Effector memory CD8-positive, alpha-beta T cell (primary cell): ENCODE measurements around the gene ELFN1.

ENCODE experiments used
- ATAC-seq: fragments of 150-1000 bp; cut with Tn5 transposase; replicated peaks from 2 replicates; pipeline ENCODE4 v1.10.0; 2021; ENCODE audit warnings: mild to moderate bottlenecking, moderate library complexity
- DNase-seq, 3 experiments: peaks; one replicate each; pipeline ENCODE4 v3.0.0; 2021
- H3K27ac Mint-ChIP-seq, 2 donors: one replicate each; pipeline ENCODE4 v1.8.0; 2022; ENCODE audit warnings: mild to moderate bottlenecking in 2 of 2, mixed read lengths in 2 of 2, moderate library complexity in 2 of 2
- H3K27me3 Mint-ChIP-seq, 2 donors: one replicate each; pipeline ENCODE4 v1.8.0; 2022; ENCODE audit warnings: mixed read lengths in 2 of 2
- H3K36me3 Mint-ChIP-seq: one replicate; pipeline ENCODE4 v1.8.0; 2022; ENCODE audit warnings: mild to moderate bottlenecking, moderate library complexity, mixed read lengths; ENCODE audit not compliant: insufficient read depth
- H3K4me1 Mint-ChIP-seq, 2 donors: one replicate each; pipeline ENCODE4 v1.8.0; 2022; ENCODE audit warnings: low read depth in 2 of 2, mixed read lengths in 2 of 2
- H3K4me3 Mint-ChIP-seq, 2 donors: one replicate each; pipeline ENCODE4 v1.8.0; 2022; ENCODE audit warnings: mild to moderate bottlenecking in 2 of 2, mixed read lengths in 2 of 2, moderate library complexity in 2 of 2
- H3K9me3 Mint-ChIP-seq, 2 donors: one replicate each; pipeline ENCODE4 v1.8.0; 2022; ENCODE audit warnings: mixed read lengths in 2 of 2

ELFN1 gene

DNA sequence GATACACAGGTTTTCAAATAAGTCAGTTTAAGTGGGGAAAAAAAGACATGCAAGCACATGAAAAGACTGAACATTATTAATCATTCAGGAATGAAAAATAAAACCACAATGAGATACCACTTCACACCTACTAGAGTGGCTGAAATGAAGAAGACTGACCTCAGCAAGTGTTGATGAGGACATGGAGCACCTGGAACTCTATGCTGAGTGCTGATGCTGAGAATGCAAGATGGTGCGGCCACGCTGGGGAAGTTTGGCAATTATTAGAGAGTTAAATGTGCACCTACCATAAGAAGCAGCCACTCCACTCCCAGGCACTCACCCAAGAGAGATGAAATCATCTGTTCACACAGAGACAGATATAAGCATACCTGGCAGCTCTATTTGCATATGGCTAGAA, 32.9 kb upstream of the ELFN1 start:
- no peak overlapping the region for H3K4me3 Mint-ChIP-seq
- H3K27me3 Mint-ChIP-seq: peaks cover 13 to 43% of the 10 kb centered on the region in 2 donors
- H3K36me3 Mint-ChIP-seq: no peaks in the 10 kb centered on the region
- DNase-seq: no peak
- peaks cover 0 to 7% of the 10 kb centered on the region in 2 donors for H3K9me3 Mint-ChIP-seq
- H3K4me1 Mint-ChIP-seq: no peaks in the 10 kb centered on the region
- ATAC-seq: no peak
- H3K27ac Mint-ChIP-seq: no peak overlapping the region

DNA sequence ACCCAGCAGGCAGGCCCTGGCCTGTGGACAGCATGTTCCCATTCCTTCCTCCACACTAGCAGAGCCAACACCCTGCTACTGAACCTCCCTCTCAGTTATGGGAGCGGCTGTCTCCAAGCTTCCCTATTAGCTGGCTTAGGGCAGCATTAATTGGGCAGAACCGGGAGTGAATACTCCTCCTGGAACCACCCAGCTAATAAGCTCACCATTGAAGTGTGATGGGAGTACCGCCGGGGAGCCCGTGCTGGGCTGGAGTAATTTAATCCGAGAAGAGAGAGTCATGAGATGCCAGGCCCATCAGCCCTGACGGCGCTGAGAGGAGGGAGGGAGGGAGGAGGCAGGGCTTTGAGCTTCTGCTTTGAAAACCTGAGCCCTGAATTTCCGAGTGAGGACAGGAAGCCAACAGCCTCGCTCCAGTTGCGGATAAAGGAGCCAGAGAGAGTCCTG, 31.8 kb upstream of the ELFN1 start:
- Mint-ChIP-seq H3K27ac (no peak overlapping the region), H3K27me3 (peaks cover 8 to 41% of the 10 kb centered on the region in 2 donors), H3K4me3 (no peak overlapping the region), H3K4me1 (no peaks in the 10 kb centered on the region), H3K36me3 (no peaks in the 10 kb centered on the region), H3K9me3 (peaks cover 0 to 7% of the 10 kb centered on the region in 2 donors)
- ATAC-seq (no peak), DNase-seq (no peak)

DNA sequence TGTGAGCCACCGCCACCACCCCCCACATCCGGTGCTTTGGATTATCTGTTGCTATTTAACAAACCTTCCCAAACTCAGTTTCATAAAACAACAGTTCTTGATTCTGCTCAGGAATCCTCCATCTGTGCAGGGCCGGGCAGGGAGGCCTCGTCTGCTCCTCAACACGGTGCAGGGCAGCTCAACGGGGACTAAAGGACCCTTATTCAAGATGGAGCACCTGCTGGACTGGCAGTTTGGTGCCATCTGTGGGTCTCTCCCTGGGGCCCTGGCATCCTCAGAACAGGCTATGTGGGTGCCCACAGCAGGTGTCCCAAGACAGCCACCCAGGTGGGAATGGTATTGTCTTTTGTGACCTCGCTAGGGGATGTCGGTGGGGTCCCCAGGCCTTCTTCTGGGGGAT, 31.0 kb upstream of the ELFN1 start:
- no peaks in the 10 kb centered on the region for H3K4me1 Mint-ChIP-seq

DNA sequence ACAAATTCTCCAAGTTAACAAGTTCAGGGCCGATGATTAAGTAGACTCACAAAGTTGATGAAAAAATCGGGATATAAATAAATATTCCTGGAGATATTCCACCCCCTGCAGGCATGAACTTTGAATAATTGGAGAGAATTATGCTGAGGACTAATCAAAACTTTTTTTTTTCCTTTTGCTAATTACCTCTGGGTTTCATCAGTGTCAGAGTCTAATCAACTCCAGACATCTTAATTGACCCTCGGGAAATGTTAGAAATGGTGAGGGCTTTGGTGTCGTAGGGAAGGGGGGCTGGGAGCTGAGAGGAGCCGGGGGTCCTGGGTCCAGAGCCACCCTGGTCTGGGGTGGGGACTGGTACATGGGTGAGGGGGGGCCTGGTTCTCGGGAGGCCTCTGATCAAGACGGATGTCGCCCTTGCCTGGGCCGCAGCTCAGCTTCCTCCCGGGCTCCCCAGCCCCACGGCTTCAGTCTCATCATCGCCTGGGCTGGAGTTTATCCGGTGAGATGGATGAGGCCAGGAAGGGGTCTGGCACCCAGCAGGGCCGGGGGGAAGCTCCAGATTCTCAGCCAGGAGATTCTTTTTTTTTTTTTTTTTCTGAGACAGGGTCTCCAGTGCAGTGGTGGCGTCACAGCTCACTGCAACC, 30.4 kb upstream of the ELFN1 start:
- DNase-seq: no peak
- Mint-ChIP-seq H3K9me3 (peaks cover 0 to 1% of the 10 kb centered on the region in 2 donors), H3K27ac (no peak overlapping the region), H3K27me3 (peaks cover 8 to 41% of the 10 kb centered on the region in 2 donors), H3K36me3 (no peaks in the 10 kb centered on the region), H3K4me3 (no peak overlapping the region), H3K4me1 (no peaks in the 10 kb centered on the region)
- no peak for ATAC-seq

More for the DNA sequence above, 31.0 kb upstream of the ELFN1 start:
- ATAC-seq: no peak
- Mint-ChIP-seq H3K27ac (no peak overlapping the region), H3K36me3 (no peaks in the 10 kb centered on the region), H3K4me3 (no peak overlapping the region), H3K27me3 (peaks cover 8 to 41% of the 10 kb centered on the region in 2 donors), H3K9me3 (peaks cover 0 to 7% of the 10 kb centered on the region in 2 donors)
- DNase-seq: no peak

DNA sequence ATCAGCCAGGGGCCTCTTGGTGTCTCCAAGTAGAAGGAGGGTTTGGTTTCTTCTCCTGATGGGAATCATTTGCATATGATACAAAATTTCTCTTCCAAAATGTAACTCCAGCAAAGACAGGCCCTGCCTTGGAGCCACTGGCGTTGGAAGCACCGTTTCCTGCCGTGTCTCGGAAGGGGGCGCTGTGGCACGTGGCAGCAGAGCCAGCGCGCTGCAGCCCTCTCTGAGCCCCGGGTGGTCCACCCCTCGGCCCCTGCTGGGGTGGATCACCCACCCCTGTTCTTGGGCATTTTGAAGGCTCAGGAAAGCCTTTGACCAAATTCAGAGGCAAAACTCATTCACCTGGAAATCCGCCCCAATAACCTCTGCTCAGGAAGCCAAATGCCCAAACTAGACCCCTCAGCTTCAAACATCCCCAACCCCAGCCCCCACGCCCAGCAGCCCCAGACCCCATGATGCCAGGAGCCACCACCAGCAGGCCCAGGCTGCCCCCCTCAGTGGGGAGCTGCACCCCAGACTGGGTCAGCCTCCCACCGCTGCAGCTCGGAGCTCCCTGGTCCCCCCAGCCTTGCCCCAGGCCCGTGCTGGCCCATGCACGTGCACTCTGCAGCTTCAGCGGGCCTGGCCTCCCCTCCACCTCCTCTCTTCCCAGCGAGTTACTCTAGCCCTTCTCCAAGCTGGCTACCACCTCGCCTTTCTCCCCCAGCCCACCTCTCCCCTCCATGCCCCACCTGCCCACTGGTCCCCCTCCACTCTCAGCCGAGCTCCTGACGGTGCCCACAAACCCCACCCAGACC, 29.5 kb upstream of the ELFN1 start:
- no peak for ATAC-seq
- Mint-ChIP-seq H3K27ac (no peak overlapping the region), H3K9me3 (no peaks in the 10 kb centered on the region), H3K36me3 (no peaks in the 10 kb centered on the region), H3K27me3 (peaks cover 8 to 46% of the 10 kb centered on the region in 2 donors), H3K4me3 (no peak overlapping the region), H3K4me1 (no peaks in the 10 kb centered on the region)
- no peak for DNase-seq

DNA sequence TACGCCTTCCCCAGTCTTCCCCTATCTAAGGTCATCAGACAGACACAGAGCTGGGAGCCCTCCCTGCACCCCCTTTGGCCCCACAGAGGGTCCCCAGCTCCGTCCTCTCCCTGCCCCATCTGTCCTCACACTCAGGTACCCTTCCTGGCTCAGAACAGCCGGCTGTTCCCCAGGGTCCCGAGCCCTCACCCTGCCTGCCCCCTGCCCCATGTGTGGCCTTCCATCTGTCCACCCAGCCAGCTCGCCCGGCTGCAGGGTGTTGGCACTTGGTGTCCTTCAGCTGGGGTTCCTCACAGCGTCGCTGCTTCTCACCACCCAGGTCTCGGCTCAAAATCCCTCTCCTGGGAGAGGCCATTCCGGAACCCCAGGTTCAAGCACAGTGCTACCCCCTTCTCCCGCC, 28.9 kb upstream of the ELFN1 start:
- Mint-ChIP-seq H3K4me3 (no peak overlapping the region), H3K27ac (no peak overlapping the region), H3K4me1 (no peaks in the 10 kb centered on the region), H3K9me3 (no peaks in the 10 kb centered on the region), H3K27me3 (peaks cover 8 to 50% of the 10 kb centered on the region in 2 donors), H3K36me3 (no peaks in the 10 kb centered on the region)
- DNase-seq (no peak), ATAC-seq (no peak)

DNA sequence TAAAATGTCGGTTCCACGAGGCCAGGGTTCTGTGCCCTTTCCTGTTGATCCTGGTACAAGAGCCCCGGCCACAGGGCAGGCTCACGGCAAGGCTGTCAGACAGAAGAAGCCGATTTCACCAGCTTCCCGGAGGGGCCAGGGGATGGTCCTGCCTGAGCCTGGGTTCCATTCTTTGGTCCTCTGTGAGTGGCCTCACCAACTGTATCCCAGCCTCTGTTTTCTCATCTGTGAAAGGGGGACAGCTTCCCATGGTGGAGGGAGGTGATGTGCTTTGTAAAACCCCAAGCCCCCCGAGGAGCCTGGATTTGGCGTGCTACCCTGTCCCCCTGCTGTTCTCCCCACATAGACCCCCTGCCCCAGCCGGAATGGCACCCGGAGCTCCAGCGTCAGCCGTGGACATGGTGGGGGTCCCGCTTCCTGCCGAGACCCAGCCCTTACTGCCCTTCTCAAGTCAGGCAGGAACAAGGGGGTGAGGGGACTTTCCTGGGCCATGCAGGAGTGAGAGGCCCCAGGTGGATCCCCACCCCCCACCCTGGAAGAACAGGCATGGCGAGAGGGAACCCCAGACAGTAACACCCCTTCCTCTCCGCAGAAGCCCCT, 28.3 kb upstream of the ELFN1 start:
- no peaks in the 10 kb centered on the region for H3K9me3 Mint-ChIP-seq
- no peaks in the 10 kb centered on the region for H3K4me1 Mint-ChIP-seq
- no peaks in the 10 kb centered on the region for H3K36me3 Mint-ChIP-seq
- ATAC-seq: no peak
- no peak overlapping the region for H3K4me3 Mint-ChIP-seq
- H3K27me3 Mint-ChIP-seq: peaks cover 8 to 56% of the 10 kb centered on the region in 2 donors
- no peak for DNase-seq
- H3K27ac Mint-ChIP-seq: no peak overlapping the region

DNA sequence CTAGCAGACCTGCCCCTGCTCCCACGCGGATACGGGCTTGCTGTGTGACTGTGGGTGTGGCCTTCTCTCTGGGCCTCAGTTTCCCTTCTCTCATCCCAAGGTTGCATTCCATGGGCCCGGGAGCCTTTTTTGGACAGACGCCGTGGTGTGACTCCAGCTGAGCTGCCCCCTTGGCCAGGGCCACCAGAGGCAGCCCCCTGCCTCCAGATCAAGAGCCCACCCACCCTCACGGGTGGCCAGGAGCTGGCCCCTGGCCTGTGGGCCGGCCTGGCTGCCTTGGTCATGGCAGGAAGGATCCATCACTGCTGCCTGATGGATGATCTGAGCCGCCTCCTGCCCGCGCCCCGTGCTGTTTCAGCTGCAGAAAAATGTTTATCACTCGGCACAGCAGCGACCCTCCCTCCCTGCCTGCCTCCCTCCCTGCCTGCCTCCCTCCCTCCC, 27.8 kb upstream of the ELFN1 start:
- H3K27me3 Mint-ChIP-seq: peaks cover 8 to 61% of the 10 kb centered on the region in 2 donors
- no peak for DNase-seq
- no peak for ATAC-seq
- no peak overlapping the region for H3K27ac Mint-ChIP-seq
- no peaks in the 10 kb centered on the region for H3K9me3 Mint-ChIP-seq
- no peaks in the 10 kb centered on the region for H3K36me3 Mint-ChIP-seq
- H3K4me3 Mint-ChIP-seq: no peak overlapping the region
- no peaks in the 10 kb centered on the region for H3K4me1 Mint-ChIP-seq

DNA sequence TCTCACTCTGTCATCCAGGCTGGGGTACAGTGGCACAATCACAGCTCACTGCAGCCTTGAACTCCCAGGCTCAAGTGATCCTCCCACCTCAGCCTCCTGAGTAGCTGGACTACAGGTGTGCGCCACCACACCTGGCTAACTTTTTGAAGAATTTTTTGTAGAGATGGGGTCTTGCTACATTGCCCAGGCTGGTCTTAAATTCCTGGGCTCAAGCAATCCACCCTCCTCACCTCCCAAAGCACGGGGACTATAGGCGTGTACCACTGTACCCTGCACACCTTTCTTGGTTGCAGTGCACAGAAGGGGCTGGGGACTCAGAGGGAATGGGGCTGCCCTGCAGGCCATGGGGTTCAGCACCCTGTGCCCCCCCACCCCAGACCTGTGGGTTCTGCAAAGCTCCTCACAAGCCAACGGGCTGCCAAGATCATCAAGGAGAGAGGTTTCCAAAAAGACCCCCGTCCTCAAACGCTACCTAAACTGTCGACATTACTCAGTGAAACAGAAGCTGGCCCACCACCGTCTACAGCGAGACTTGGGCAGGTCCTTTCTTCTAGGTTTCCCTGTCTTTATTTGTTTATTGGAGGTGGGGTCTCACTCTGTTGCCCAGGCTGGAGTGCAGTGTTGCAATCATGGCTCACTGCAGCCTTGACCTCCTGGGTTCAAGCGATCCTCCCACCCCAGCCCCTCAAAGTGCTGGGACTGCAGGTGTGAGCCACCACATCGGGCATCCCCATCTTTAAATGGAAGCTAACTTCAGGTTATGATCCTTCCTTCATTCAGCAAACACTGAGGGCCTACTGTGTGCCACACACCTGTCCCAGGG, 26.6 kb upstream of the ELFN1 start:
- DNase-seq (no peak), ATAC-seq (no peak)
- H3K4me3 Mint-ChIP-seq: no peak overlapping the region
- H3K9me3 Mint-ChIP-seq: no peaks in the 10 kb centered on the region
- H3K27me3 Mint-ChIP-seq: peaks cover 14 to 72% of the 10 kb centered on the region in 2 donors
- H3K36me3 Mint-ChIP-seq: no peaks in the 10 kb centered on the region
- no peaks in the 10 kb centered on the region for H3K4me1 Mint-ChIP-seq
- no peak overlapping the region for H3K27ac Mint-ChIP-seq

DNA sequence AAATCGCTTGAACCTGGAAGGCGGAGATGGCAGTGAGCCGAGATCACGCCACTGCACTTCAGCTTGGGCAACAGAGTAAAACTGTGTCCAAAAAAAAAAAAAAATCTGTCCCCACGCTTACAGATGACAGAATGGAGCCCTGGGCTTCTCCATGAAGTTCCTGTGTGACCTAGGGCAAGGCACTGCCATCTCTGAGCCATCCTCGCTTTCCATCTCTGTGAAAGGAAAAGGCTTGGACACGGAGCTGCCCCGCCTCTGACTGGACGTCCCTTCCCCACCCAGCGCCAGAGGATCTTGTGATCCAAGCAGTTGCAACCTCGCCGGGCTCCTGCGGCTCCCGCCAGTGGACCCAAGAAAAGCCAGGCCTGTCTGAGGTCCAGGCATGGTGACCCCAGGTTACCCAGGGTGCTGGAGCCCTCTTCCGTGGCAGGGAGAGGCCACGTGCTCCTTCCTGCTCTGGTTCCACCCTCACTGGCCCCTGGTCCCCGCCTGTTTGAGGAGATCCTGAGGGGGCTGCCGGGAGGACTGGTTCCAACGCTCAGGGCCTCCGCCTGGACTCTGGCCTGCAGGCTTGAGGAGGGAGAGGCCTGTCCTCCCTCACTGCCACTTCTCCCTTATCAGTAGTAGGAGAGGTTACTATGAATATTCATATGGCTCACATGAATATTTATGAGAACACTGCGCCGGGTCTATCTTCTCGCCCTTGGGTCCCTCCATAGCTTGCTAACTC, 25.6 kb upstream of the ELFN1 start:
- peaks cover under 1% of the 10 kb centered on the region for H3K36me3 Mint-ChIP-seq
- DNase-seq (no peak), ATAC-seq (no peak)
- no peak overlapping the region for H3K27ac Mint-ChIP-seq
- H3K27me3 Mint-ChIP-seq: peaks cover 24 to 83% of the 10 kb centered on the region in 2 donors
- no peaks in the 10 kb centered on the region for H3K9me3 Mint-ChIP-seq
- no peak overlapping the region for H3K4me3 Mint-ChIP-seq
- no peaks in the 10 kb centered on the region for H3K4me1 Mint-ChIP-seq

DNA sequence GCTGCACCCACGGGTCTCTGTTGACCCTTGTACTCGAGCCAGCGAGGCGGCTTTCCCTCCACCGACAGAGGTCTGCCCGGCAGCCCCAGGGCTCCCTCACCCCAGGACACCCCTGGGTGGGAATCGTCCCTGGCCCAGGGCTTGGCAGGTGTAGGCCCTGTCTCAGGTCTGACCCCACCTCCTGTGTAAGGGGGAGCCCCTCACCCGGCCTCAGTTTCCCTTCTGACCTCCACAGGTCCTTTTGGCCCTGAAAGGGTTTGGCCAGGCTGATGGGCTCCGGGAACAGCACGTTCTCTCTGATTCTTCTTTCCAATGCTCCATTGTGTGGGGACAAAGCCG, 25.0 kb upstream of the ELFN1 start:
- H3K4me1 Mint-ChIP-seq: no peaks in the 10 kb centered on the region
- no peak overlapping the region for H3K4me3 Mint-ChIP-seq
- DNase-seq (no peak), ATAC-seq (no peak)
- H3K36me3 Mint-ChIP-seq: peaks cover 3% of the 10 kb centered on the region
- no peaks in the 10 kb centered on the region for H3K9me3 Mint-ChIP-seq
- peaks cover 30 to 88% of the 10 kb centered on the region in 2 donors for H3K27me3 Mint-ChIP-seq
- H3K27ac Mint-ChIP-seq: no peak overlapping the region

DNA sequence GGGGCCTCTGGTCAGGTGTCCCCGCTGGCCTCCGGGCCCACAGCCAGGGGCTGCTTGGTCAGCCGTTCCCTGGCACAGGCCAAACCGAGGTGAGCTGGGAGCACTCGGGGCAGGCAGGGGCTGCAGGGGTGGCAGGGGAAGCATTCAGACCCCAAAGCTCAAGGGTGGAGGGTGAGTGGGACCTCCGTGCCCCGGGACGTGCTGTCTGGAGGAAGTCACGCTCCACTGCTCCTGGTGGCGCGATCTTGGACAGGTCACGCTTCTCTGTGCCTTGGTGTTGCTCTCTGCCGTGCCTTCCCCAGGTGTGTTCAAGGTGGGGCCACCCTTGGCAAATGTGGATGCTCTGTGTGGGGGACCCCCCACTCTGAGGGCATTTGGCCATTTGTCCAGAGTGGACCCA, 24.6 kb upstream of the ELFN1 start:
- peaks cover 3% of the 10 kb centered on the region for H3K36me3 Mint-ChIP-seq
- peaks cover 31 to 92% of the 10 kb centered on the region in 2 donors for H3K27me3 Mint-ChIP-seq
- DNase-seq (no peak), ATAC-seq (no peak)
- H3K9me3 Mint-ChIP-seq: no peaks in the 10 kb centered on the region
- no peak overlapping the region for H3K27ac Mint-ChIP-seq
- H3K4me3 Mint-ChIP-seq: no peak overlapping the region
- no peaks in the 10 kb centered on the region for H3K4me1 Mint-ChIP-seq

DNA sequence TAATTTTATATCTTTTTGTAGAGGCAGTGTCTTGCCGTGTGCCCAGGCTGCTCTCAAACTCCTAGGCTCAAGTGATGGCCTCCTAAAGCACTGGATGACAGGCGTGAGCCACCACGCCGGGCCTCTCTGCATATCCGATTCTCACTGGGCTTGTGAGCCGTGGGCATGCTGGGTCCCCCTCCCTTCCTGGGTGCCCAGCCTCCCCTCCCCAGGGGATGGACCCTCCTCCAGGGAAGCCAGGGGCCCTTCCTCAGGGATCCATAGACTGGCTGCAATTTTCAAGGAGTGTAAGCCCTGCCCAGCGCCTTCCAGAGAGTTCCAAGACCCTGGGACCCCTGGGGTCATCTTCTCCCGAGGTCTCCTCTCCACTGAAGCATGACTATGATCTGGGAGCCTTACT, 23.7 kb upstream of the ELFN1 start:
- H3K27ac Mint-ChIP-seq: no peak overlapping the region
- H3K27me3 Mint-ChIP-seq: peaks cover 31 to 93% of the 10 kb centered on the region in 2 donors
- no peak for ATAC-seq
- no peak overlapping the region for H3K4me3 Mint-ChIP-seq
- DNase-seq: no peak
- H3K36me3 Mint-ChIP-seq: peaks cover 3% of the 10 kb centered on the region
- H3K9me3 Mint-ChIP-seq: no peaks in the 10 kb centered on the region
- H3K4me1 Mint-ChIP-seq: no peaks in the 10 kb centered on the region
